Mucosa of descending colon (tissue), 3 donors: ENCODE measurements around the gene LIF. TPM values are rescaled to one million over a fixed set of nuclear protein-coding genes. Genes with fewer than 3 reads are reported as not detected.

Experiments
- ATAC-seq: fragments of 200-7000 bp; cut with Tn5 transposase; one replicate; pipeline ENCODE4 v1.9.1; 2020; ENCODE audit warnings: mild to moderate bottlenecking, moderate library complexity
- DNase-seq, 3 donors: peaks; one replicate each; pipeline ENCODE4 v3.0.0-alpha.2; 2020
- H3K36me3 ChIP-seq: fragments of 200-600 bp; one replicate; pipeline ENCODE4 v1.8.0; 2021; ENCODE audit warnings: low read depth, mild to moderate bottlenecking
- H3K4me1 ChIP-seq: fragments of 200-600 bp; one replicate; pipeline ENCODE4 v1.8.0; 2021; ENCODE audit warnings: low read depth, mild to moderate bottlenecking
- H3K4me3 ChIP-seq: fragments of 200-600 bp; one replicate; pipeline ENCODE4 v1.8.0; 2021; ENCODE audit warnings: mild to moderate bottlenecking
- H3K9me3 ChIP-seq: fragments of 200-600 bp; one replicate; pipeline ENCODE4 v1.8.0; 2021; ENCODE audit warnings: mild to moderate bottlenecking
- CTCF ChIP-seq: fragments of 200-600 bp; IDR thresholded peaks from one replicate; pipeline ENCODE4 v1.8.0; 2022; ENCODE audit warnings: antibody characterized with exemption, mild to moderate bottlenecking
- intact Hi-C, 2 donors: fragments of 100-400 bp; cut with DNase I in 1 of 2; cut with micrococcal nuclease in 1 of 2; formaldehyde crosslinking; loops; one replicate each; pipeline versions ENCODE4 v1.11.0 to v1.11.1; 2022; cut with DNase I, micrococcal nuclease
- total RNA-seq, 3 donors: library from RNA; stranded (reverse); fragmentation: NEBNext Ultra II Directional in 2 of 3; extraction: Animal tissue kit (Norgen Biotek cat#: 25700) in 2 of 3; gene quantifications; one replicate each; pipeline versions ENCODE4 v1.2.1 to v1.2.4, GENCODE V29; 2021 to 2023
- donor health status: DM: no; HTN: no; CAD: no; lungs with moderate emphysema.
- donor health status: DM: no; HTN: no; CAD: no.
- donor health status: DM: no; HTN: yes; CAD: no.

LIF gene
- total RNA-seq, 3 donors from 2014 or later: 9.1 to 10.0 (median 9.9) TPM

- Histone ChIP-seq H3K36me3 (no peaks in the 10 kb centered on the region), H3K4me3 (no peak overlapping the region), H3K9me3 (no peaks in the 10 kb centered on the region), H3K4me1 (peaks cover 2% of the 10 kb centered on the region)
- TF ChIP-seq CTCF: no peak
- intact Hi-C loops: no loop called here
- DNase-seq (no peak), ATAC-seq (no peak)
Measured at GRCh38 chr22:30191040-30191701, 55.4 kb downstream of the LIF start.

- no peaks in the 10 kb centered on the region for H3K9me3 ChIP-seq
- no peak overlapping the region for H3K4me3 ChIP-seq
- H3K4me1 ChIP-seq: no peaks in the 10 kb centered on the region
- no peak for TF ChIP-seq CTCF
- intact Hi-C loops: no loop called here
- DNase-seq (no peak), ATAC-seq (no peak)
- no peaks in the 10 kb centered on the region for H3K36me3 ChIP-seq
Measured at GRCh38 chr22:30190574-30190973, 56.0 kb downstream of the LIF start.

Other genes starting within 250 kb of the LIF start
- gene HORMAD2, start 166.3 kb downstream of the LIF start, total RNA-seq: not detected
- 1 to 10 TPM in 1 of 3 donors, under 1 TPM in 1, not detected in 1; 0.41 to 1.0 TPM for gene OSM, start 20.1 kb upstream of the LIF start, total RNA-seq
- gene CASTOR1, start 42.7 kb upstream of the LIF start, total RNA-seq: 1 to 10 TPM; 6.1 to 8.4 (median 7.6) TPM
- gene TBC1D10A, start 80.2 kb upstream of the LIF start, total RNA-seq: 10 to 100 TPM; 29.7 to 41.4 (median 32.2) TPM
- 100 to 1,000 TPM; 133 to 152 (median 151) TPM for gene SF3A1, start 110.1 kb upstream of the LIF start, total RNA-seq
- 1 to 10 TPM; 1.6 to 2.2 (median 1.8) TPM for gene CCDC157, start 110.2 kb upstream of the LIF start, total RNA-seq
- 10 to 100 TPM in 1 of 3 donors, 1 to 10 TPM in 2; 9.0 to 14.2 (median 9.1) TPM for gene RNF215, start 140.7 kb upstream of the LIF start, total RNA-seq
- gene SEC14L2, start 150.3 kb upstream of the LIF start, total RNA-seq: 1 to 10 TPM in 2 of 3 donors, under 1 TPM in 1; 0.67 to 4.0 (median 2.5) TPM
- gene MTFP1, start 179.0 kb upstream of the LIF start, total RNA-seq: 10 to 100 TPM; 14.0 to 26.0 (median 25.3) TPM
- gene SEC14L3, start 225.3 kb upstream of the LIF start, total RNA-seq: not detected